HG03558 (cell line): ENCODE measurements around the gene MAST4.

Source experiments
- ATAC-seq: cut with Tn5 transposase; IDR thresholded peaks from one replicate; pipeline ENCODE4 v1.9.1; 2021; ENCODE audit warnings: moderate number of reproducible peaks; ENCODE audit not compliant: unreplicated experiment; ENCODE audit errors: extremely low read depth

The MAST4 gene

GRCh38 chr5:67050125-67050524, 453.9 kb downstream of the MAST4 start:
- ATAC-seq, result no peak

GRCh38 chr5:67050635-67051034, 454.4 kb downstream of the MAST4 start:
- no peak for ATAC-seq

GRCh38 chr5:67051164-67051563, 455.0 kb downstream of the MAST4 start:
- ATAC-seq, result no peak

- no peak for ATAC-seq
Measured at GRCh38 chr5:67052034-67052433, 455.8 kb downstream of the MAST4 start.

- ATAC-seq, result no peak
Measured at GRCh38 chr5:67053229-67053628, 457.0 kb downstream of the MAST4 start.

GRCh38 chr5:67058998-67059743, 463.0 kb downstream of the MAST4 start:
- ATAC-seq, result no peak

- ATAC-seq, result no peak
Measured at GRCh38 chr5:67059744-67060490, 463.7 kb downstream of the MAST4 start.

- ATAC-seq, result no peak
Measured at GRCh38 chr5:67061511-67061910, 465.3 kb downstream of the MAST4 start.

GRCh38 chr5:67063055-67063454, 466.9 kb downstream of the MAST4 start:
- no peak for ATAC-seq

GRCh38 chr5:67063791-67064190, 467.6 kb downstream of the MAST4 start:
- ATAC-seq, result no peak

- no peak for ATAC-seq
Measured at GRCh38 chr5:67065237-67065636, 469.0 kb downstream of the MAST4 start.

GRCh38 chr5:67065696-67066095, 469.5 kb downstream of the MAST4 start:
- ATAC-seq, result no peak

- ATAC-seq, result no peak
Measured at GRCh38 chr5:67066815-67067214, 470.6 kb downstream of the MAST4 start.

GRCh38 chr5:67073045-67073680, 477.0 kb downstream of the MAST4 start:
- ATAC-seq, result no peak

- ATAC-seq, result no peak
Measured at GRCh38 chr5:67077296-67077695, 481.1 kb downstream of the MAST4 start.

GRCh38 chr5:67081261-67081660, 485.1 kb downstream of the MAST4 start:
- ATAC-seq, result no peak

- no peak for ATAC-seq
Measured at GRCh38 chr5:67082941-67083340, 486.7 kb downstream of the MAST4 start.

GRCh38 chr5:67085616-67086015, 489.4 kb downstream of the MAST4 start:
- no peak for ATAC-seq

GRCh38 chr5:67089200-67089725, 493.1 kb downstream of the MAST4 start:
- ATAC-seq, result no peak

GRCh38 chr5:67090040-67090439, 493.8 kb downstream of the MAST4 start:
- ATAC-seq, result no peak

GRCh38 chr5:67090593-67090992, 494.4 kb downstream of the MAST4 start:
- no peak for ATAC-seq
